Mesenchymal stem cell (in vitro differentiated cells and primary cell): ENCODE results near the gene DSCAM.

ENCODE experiments used
- DNase-seq: peaks from one replicate; pipeline ENCODE4 v3.0.0-alpha.2; 2013
- H2AFZ ChIP-seq: one replicate; pipeline ENCODE4 v1.6.1; 2013; ENCODE audit warnings: low read depth, mild to moderate bottlenecking, control low read depth, inconsistent platforms, low read length, moderate library complexity
- H2AK5ac ChIP-seq: 2 replicates; pipeline ENCODE4 v1.6.1; 2013; ENCODE audit warnings: low read length, moderate library complexity, mild to moderate bottlenecking, inconsistent platforms; ENCODE audit not compliant: severe bottlenecking
- H2BK120ac ChIP-seq: one replicate; pipeline ENCODE4 v1.6.1; 2013; ENCODE audit warnings: low read depth, mild to moderate bottlenecking, inconsistent platforms, low read length, moderate library complexity
- H2BK12ac ChIP-seq, 2 experiments: one replicate each; pipeline ENCODE4 v1.6.1; 2013; ENCODE audit warnings: inconsistent platforms in 2 of 2, low read length in 2 of 2, mild to moderate bottlenecking in 2 of 2, moderate library complexity in 2 of 2, control low read depth in 1 of 2
- H2BK15ac ChIP-seq: one replicate; pipeline ENCODE4 v1.6.1; 2013; ENCODE audit warnings: mild to moderate bottlenecking, low read depth, inconsistent platforms; ENCODE audit not compliant: poor library complexity, severe bottlenecking
- H2BK5ac ChIP-seq: 2 replicates; pipeline ENCODE4 v1.6.1; 2013; ENCODE audit warnings: low read depth, mild to moderate bottlenecking, low read length, control low read depth, inconsistent platforms; ENCODE audit not compliant: poor library complexity, severe bottlenecking
- H3K14ac ChIP-seq, 2 experiments: one replicate each; pipeline ENCODE4 v1.6.1; 2013; ENCODE audit warnings: inconsistent platforms in 2 of 2, low read length in 2 of 2, control low read depth in 1 of 2, mild to moderate bottlenecking in 1 of 2, moderate library complexity in 1 of 2
- H3K18ac ChIP-seq, 2 experiments: one replicate each; pipeline ENCODE4 v1.6.1; 2013; ENCODE audit warnings: inconsistent platforms in 2 of 2, low read length in 2 of 2, control low read depth in 1 of 2, low read depth in 1 of 2, mild to moderate bottlenecking in 1 of 2
- H3K23ac ChIP-seq, 2 experiments: one replicate each; pipeline ENCODE4 v1.6.1; 2013; ENCODE audit warnings: inconsistent platforms in 2 of 2, low read length in 2 of 2, mild to moderate bottlenecking in 2 of 2, moderate library complexity in 2 of 2, control low read depth in 1 of 2
- H3K27ac ChIP-seq: 2 replicates; pipeline ENCODE4 v1.5.1; 2013; ENCODE audit warnings: mild to moderate bottlenecking, moderate library complexity, low read length, control low read depth, inconsistent platforms; ENCODE audit not compliant: poor library complexity, severe bottlenecking
- H3K27me3 ChIP-seq, 2 experiments: 2 replicates each; pipeline versions ENCODE4 v1.6.1 to v1.7.0; 2013; ENCODE audit warnings: low read length in 2 of 2, mild to moderate bottlenecking in 2 of 2, moderate library complexity in 2 of 2, control low read depth in 1 of 2, inconsistent platforms in 1 of 2; ENCODE audit not compliant: control insufficient read depth in 1 of 2, insufficient read depth in 1 of 2
- H3K36me3 ChIP-seq, 2 experiments: 2 replicates each; pipeline versions ENCODE4 v1.6.1 to v1.7.0; 2013; ENCODE audit warnings: low read length in 2 of 2, control low read depth in 1 of 2, inconsistent platforms in 1 of 2, low read depth in 1 of 2, mild to moderate bottlenecking in 1 of 2; ENCODE audit not compliant: insufficient read depth in 2 of 2, control insufficient read depth in 1 of 2
- H3K4ac ChIP-seq, 2 experiments: one replicate each; pipeline ENCODE4 v1.6.1; 2013; ENCODE audit warnings: inconsistent platforms in 2 of 2, low read length in 2 of 2, mild to moderate bottlenecking in 2 of 2, moderate library complexity in 2 of 2, control low read depth in 1 of 2, low read depth in 1 of 2
- H3K4me1 ChIP-seq: 2 replicates; pipeline ENCODE4 v1.6.1; 2013; ENCODE audit warnings: low read depth, low read length, control low read depth; ENCODE audit not compliant: control insufficient read depth, insufficient read depth
- H3K4me2 ChIP-seq: 2 replicates; pipeline ENCODE4 v1.6.1; 2013; ENCODE audit warnings: low read length, mild to moderate bottlenecking, inconsistent platforms; ENCODE audit not compliant: poor library complexity, severe bottlenecking
- H3K4me3 ChIP-seq, 2 experiments: 2 replicates each; pipeline versions ENCODE4 v1.5.1 to v1.7.0; 2013; ENCODE audit warnings: low read length in 2 of 2, mild to moderate bottlenecking in 2 of 2, control low read depth in 1 of 2, low read depth in 1 of 2; ENCODE audit not compliant: insufficient read depth in 1 of 2
- H3K79me1 ChIP-seq: replicated peaks from 2 replicates; pipeline ENCODE4 v1.6.1; 2013; ENCODE audit warnings: mild to moderate bottlenecking, control low read depth, low read length, inconsistent platforms; ENCODE audit not compliant: poor library complexity, severe bottlenecking
- H3K9ac ChIP-seq: 2 replicates; pipeline ENCODE4 v1.7.0; 2013; ENCODE audit warnings: mild to moderate bottlenecking, low read length, moderate library complexity
- H3K9me3 ChIP-seq: 2 replicates; pipeline ENCODE4 v1.7.0; 2013; ENCODE audit warnings: mild to moderate bottlenecking, low read length; ENCODE audit not compliant: control insufficient read depth
- H4K8ac ChIP-seq: one replicate; pipeline ENCODE4 v1.6.1; 2013; ENCODE audit warnings: inconsistent platforms, mild to moderate bottlenecking, low read length, moderate library complexity
- H4K91ac ChIP-seq: one replicate; pipeline ENCODE4 v1.6.1; 2013; ENCODE audit warnings: mild to moderate bottlenecking, low read length, inconsistent platforms
- WGBS: methylation state at CpG from one replicate; pipeline ENCODE4 v1.1.7; 2013; ENCODE audit warnings: mixed read lengths; 5-methylcytosine and 5-hydroxymethylcytosine counted together

Gene DSCAM

GRCh38 chr21:40453183-40453582 is 393.8 kb downstream of the DSCAM start:
- H3K36me3 ChIP-seq: no peaks in the 10 kb centered on the region
- H3K4me1 ChIP-seq: no peaks in the 10 kb centered on the region
- no peak overlapping the region for H3K14ac ChIP-seq
- H3K27ac ChIP-seq: no peak overlapping the region
- no peak overlapping the region for H3K18ac ChIP-seq
- no peak overlapping the region for H2BK12ac ChIP-seq
- no peak overlapping the region for H3K23ac ChIP-seq
- no peak overlapping the region for H2BK15ac ChIP-seq
- no peak overlapping the region for H3K4ac ChIP-seq
- H3K4me3 ChIP-seq: no peak overlapping the region
- no peak overlapping the region for H2AFZ ChIP-seq
- H2BK5ac ChIP-seq: no peak overlapping the region
- H3K79me1 ChIP-seq: no peaks in the 10 kb centered on the region
- DNase-seq: no peak
- H3K27me3 ChIP-seq: no peaks in the 10 kb centered on the region
- H3K4me2 ChIP-seq: no peak overlapping the region
- no peak overlapping the region for H2BK120ac ChIP-seq
- H4K91ac ChIP-seq: no peak overlapping the region
- no peak overlapping the region for H2AK5ac ChIP-seq
- no peak overlapping the region for H3K9ac ChIP-seq
- no peaks in the 10 kb centered on the region for H3K9me3 ChIP-seq
- no peak overlapping the region for H4K8ac ChIP-seq
- WGBS: 21% methylated on average over 2 of the region's 3 CpGs

- Histone ChIP-seq H3K9ac (no peak overlapping the region), H3K27me3 (no peaks in the 10 kb centered on the region), H3K4me3 (no peak overlapping the region), H3K4ac (no peak overlapping the region), H4K8ac (no peak overlapping the region), H3K9me3 (no peaks in the 10 kb centered on the region), H2BK5ac (no peak overlapping the region), H4K91ac (no peak overlapping the region), H3K79me1 (no peaks in the 10 kb centered on the region), H3K18ac (no peak overlapping the region), H2AK5ac (no peak overlapping the region), H3K36me3 (no peaks in the 10 kb centered on the region), H3K27ac (no peak overlapping the region), H2AFZ (no peak overlapping the region), H2BK12ac (no peak overlapping the region), H2BK120ac (no peak overlapping the region), H3K4me1 (no peaks in the 10 kb centered on the region), H3K14ac (no peak overlapping the region), H3K23ac (no peak overlapping the region), H2BK15ac (no peak overlapping the region), H3K4me2 (no peak overlapping the region)
- no CpG with 5 or more reads among the region's 1 CpG for WGBS
- DNase-seq: no peak
Measured at GRCh38 chr21:40452548-40452947, 394.4 kb downstream of the DSCAM start.

GRCh38 chr21:40447016-40447415 is 399.9 kb downstream of the DSCAM start:
- H2BK12ac ChIP-seq: no peak overlapping the region
- no peak overlapping the region for H3K18ac ChIP-seq
- no peak overlapping the region for H2BK120ac ChIP-seq
- no peaks in the 10 kb centered on the region for H3K36me3 ChIP-seq
- H3K9ac ChIP-seq: no peak overlapping the region
- no peak overlapping the region for H3K4me3 ChIP-seq
- H3K23ac ChIP-seq: no peak overlapping the region
- H3K27ac ChIP-seq: no peak overlapping the region
- H2AFZ ChIP-seq: no peak overlapping the region
- no peaks in the 10 kb centered on the region for H3K79me1 ChIP-seq
- DNase-seq: no peak
- H2BK5ac ChIP-seq: no peak overlapping the region
- 0% methylated on average over 1 of the region's 2 CpGs for WGBS
- H2BK15ac ChIP-seq: no peak overlapping the region
- no peak overlapping the region for H3K4me2 ChIP-seq
- H3K14ac ChIP-seq: no peak overlapping the region
- H4K91ac ChIP-seq: no peak overlapping the region
- H3K4me1 ChIP-seq: no peaks in the 10 kb centered on the region
- H4K8ac ChIP-seq: no peak overlapping the region
- H3K4ac ChIP-seq: no peak overlapping the region
- H3K9me3 ChIP-seq: peaks cover 5% of the 10 kb centered on the region
- H3K27me3 ChIP-seq: no peaks in the 10 kb centered on the region
- H2AK5ac ChIP-seq: no peak overlapping the region

GRCh38 chr21:40445349-40445921 is 401.5 kb downstream of the DSCAM start:
- no peak overlapping the region for H3K27ac ChIP-seq
- H3K4me1 ChIP-seq: no peaks in the 10 kb centered on the region
- DNase-seq: no peak
- 60% methylated on average over 1 of the region's 2 CpGs for WGBS
- H2BK5ac ChIP-seq: no peak overlapping the region
- H3K79me1 ChIP-seq: no peaks in the 10 kb centered on the region
- H2BK120ac ChIP-seq: no peak overlapping the region
- H4K91ac ChIP-seq: no peak overlapping the region
- no peak overlapping the region for H2AFZ ChIP-seq
- no peak overlapping the region for H3K23ac ChIP-seq
- no peak overlapping the region for H3K4me3 ChIP-seq
- H3K36me3 ChIP-seq: no peaks in the 10 kb centered on the region
- H2BK15ac ChIP-seq: no peak overlapping the region
- no peak overlapping the region for H3K4ac ChIP-seq
- no peak overlapping the region for H2AK5ac ChIP-seq
- H3K14ac ChIP-seq: no peak overlapping the region
- H3K18ac ChIP-seq: no peak overlapping the region
- no peak overlapping the region for H3K4me2 ChIP-seq
- H2BK12ac ChIP-seq: no peak overlapping the region
- H4K8ac ChIP-seq: no peak overlapping the region
- no peak overlapping the region for H3K9ac ChIP-seq
- peaks cover 5% of the 10 kb centered on the region for H3K9me3 ChIP-seq
- no peaks in the 10 kb centered on the region for H3K27me3 ChIP-seq
